ENCODE results near the gene ZNF530. TPM values are rescaled to one million over a fixed set of nuclear protein-coding genes. Genes with fewer than 3 reads are reported as not detected.

Gene ZNF530
- total RNA-seq, 4 donors from 2014 or later: 0.86 to 4.2 (median 3.4) TPM

- Histone ChIP-seq H3K9me3 (no peaks in the 10 kb centered on the region), H3K36me3 (no peaks in the 10 kb centered on the region), H3K4me3 (no peak overlapping the region), H3K4me1 (no peaks in the 10 kb centered on the region), H3K27me3 (peaks cover 0 to 5% (median 2%) of the 10 kb centered on the region in 3 donors), H3K27ac (no peak overlapping the region)
- no peak for DNase-seq
- no peak for ATAC-seq
- intact Hi-C loops (cut with DNase I; ENCODE audit: low total_unique reads) (no loop called here), in situ Hi-C loops (cut with MboI; ENCODE audit: low sequenced_read_pairs in 4 of 4) (no loop called here)
- no peak for TF ChIP-seq CTCF (IDR thresholded peaks at IDR 0.05 in 4 of 5, conservative IDR thresholded peaks at IDR 0.05 in 1 of 5)
These were observed 56.7 kb downstream of the ZNF530 start for GRCh38 chr19:57656346-57656745.

Other genes with a start within 250 kb of the ZNF530 start
- gene ZNF304, start 248.6 kb upstream of the ZNF530 start, total RNA-seq: 1 to 10 TPM; 4.1 to 6.5 (median 4.8) TPM
- gene TRAPPC2B, start 236.3 kb upstream of the ZNF530 start, total RNA-seq: 10 to 100 TPM; 34.4 to 47.4 (median 40.8) TPM
- gene ZNF547, start 236.3 kb upstream of the ZNF530 start, total RNA-seq: 1 to 10 TPM in 3 of 4 donors, under 1 TPM in 1; 0.58 to 4.4 (median 2.6) TPM
- 10 to 100 TPM in 1 of 4 donors, 1 to 10 TPM in 3; 6.1 to 10.4 (median 8.3) TPM for gene ZNF548, start 210.0 kb upstream of the ZNF530 start, total RNA-seq
- 1 to 10 TPM; 3.3 to 6.4 (median 5.4) TPM for gene ZNF17, start 188.7 kb upstream of the ZNF530 start, total RNA-seq
- 10 to 100 TPM in 1 of 4 donors, 1 to 10 TPM in 3; 3.1 to 11.4 (median 3.9) TPM for gene ZNF749, start 164.6 kb upstream of the ZNF530 start, total RNA-seq
- gene VN1R1, start 142.7 kb upstream of the ZNF530 start, total RNA-seq: 1 to 10 TPM in 2 of 4 donors, under 1 TPM in 1, not detected in 1; 0.60 to 3.2 (median 1.3) TPM
- gene ZNF772, start 122.3 kb upstream of the ZNF530 start, total RNA-seq: 10 to 100 TPM in 3 of 4 donors, 1 to 10 TPM in 1; 8.3 to 26.7 (median 17.6) TPM
- gene ZNF419, start 112.1 kb upstream of the ZNF530 start, total RNA-seq: 10 to 100 TPM in 2 of 4 donors, 1 to 10 TPM in 2; 4.6 to 25.2 (median 10.5) TPM
- 1 to 10 TPM; 1.2 to 6.5 (median 3.4) TPM for gene ZNF773, start 99.9 kb upstream of the ZNF530 start, total RNA-seq
- 1 to 10 TPM; 1.7 to 3.4 (median 2.3) TPM for gene ZNF549, start 72.5 kb upstream of the ZNF530 start, total RNA-seq
- 1 to 10 TPM in 3 of 4 donors, under 1 TPM in 1; 0.87 to 9.1 (median 2.6) TPM for gene ZNF550, start 40.0 kb upstream of the ZNF530 start, total RNA-seq
- 1 to 10 TPM in 2 of 4 donors, under 1 TPM in 2; 0.87 to 2.0 (median 1.4) TPM for gene ZNF416, start 21.0 kb upstream of the ZNF530 start, total RNA-seq
- gene ZIK1, start 15.7 kb upstream of the ZNF530 start, total RNA-seq: 1 to 10 TPM in 2 of 4 donors, under 1 TPM in 2; 0.71 to 2.0 (median 1.1) TPM
- gene ZNF134, start 14.4 kb downstream of the ZNF530 start, total RNA-seq: 10 to 100 TPM in 1 of 4 donors, 1 to 10 TPM in 3; 4.2 to 13.1 (median 8.0) TPM
- 1 to 10 TPM; 2.9 to 5.5 (median 4.3) TPM for gene ZNF211, start 33.3 kb downstream of the ZNF530 start, total RNA-seq
- not detected for gene ZSCAN4, start 69.0 kb downstream of the ZNF530 start, total RNA-seq
- gene ZNF551, start 82.1 kb downstream of the ZNF530 start, total RNA-seq: 1 to 10 TPM in 3 of 4 donors, under 1 TPM in 1; 0.95 to 5.8 (median 2.4) TPM
- gene ZNF154, start 109.3 kb downstream of the ZNF530 start, total RNA-seq: 1 to 10 TPM in 2 of 4 donors, under 1 TPM in 2; 0.49 to 2.8 (median 0.97) TPM
- gene ZNF671, start 127.7 kb downstream of the ZNF530 start, total RNA-seq: 10 to 100 TPM in 1 of 4 donors, 1 to 10 TPM in 3; 3.9 to 10.1 (median 5.8) TPM
- 1 to 10 TPM; 5.0 to 8.1 (median 8.0) TPM for gene ZNF776, start 146.9 kb downstream of the ZNF530 start, total RNA-seq
- 10 to 100 TPM in 1 of 4 donors, 1 to 10 TPM in 3; 7.6 to 13.3 (median 9.2) TPM for gene ZNF586, start 169.8 kb downstream of the ZNF530 start, total RNA-seq
- gene ZNF552, start 215.0 kb downstream of the ZNF530 start, total RNA-seq: 1 to 10 TPM; 1.2 to 2.3 (median 1.8) TPM
- gene ZNF587B, start 230.4 kb downstream of the ZNF530 start, total RNA-seq: 1 to 10 TPM; 2.1 to 9.6 (median 6.3) TPM
- gene ZNF587, start 250.0 kb downstream of the ZNF530 start, total RNA-seq: 1 to 10 TPM; 4.5 to 9.0 (median 5.5) TPM

All from gastrocnemius medialis (tissue), 4 donors.